ENCODE results near the gene HERC3.

GRCh38 chr4:88645994-88646393 lies 53.7 kb downstream of the HERC3 start:
- no peak for TF ChIP-seq REST (IDR thresholded peaks at IDR 0.05)
- no peak for TF ChIP-seq ATF3 (IDR thresholded peaks at IDR 0.05)
- no peak for TF ChIP-seq CTCF (IDR thresholded peaks at IDR 0.05; ENCODE audit: low read depth, low read length, missing input control)
- no peak for TF ChIP-seq TAF1 (conservative IDR thresholded peaks at IDR 0.05)
- TF ChIP-seq RAD21 (IDR thresholded peaks at IDR 0.05): no peak
- no peak for TF ChIP-seq GABPA (IDR thresholded peaks at IDR 0.05 in 1 of 2, conservative IDR thresholded peaks at IDR 0.05 in 1 of 2)
- TF ChIP-seq SP1 (IDR thresholded peaks at IDR 0.05): no peak
- no peak for TF ChIP-seq ZBTB33 (IDR thresholded peaks at IDR 0.05)
- TF ChIP-seq EGR1 (IDR thresholded peaks at IDR 0.05; ENCODE audit: low read depth in 2 of 2): no peak
- no peak for TF ChIP-seq MAX (IDR thresholded peaks at IDR 0.05)

All from liver (tissue), 3 donors.